SU-DHL-6 (cell line): Measurements from ENCODE around the gene ABCA3.
"Not testable (repeated sequence)": the region's sequence is repeated elsewhere in the genome, so short reads cannot be mapped to it uniquely, and the experiment has no call there.

Source experiments
- H2AFZ ChIP-seq: fragments of 200-600 bp; sonication (generic); 2 replicates; pipeline ENCODE4 v1.6.1; 2014; ENCODE audit warnings: low read depth, mild to moderate bottlenecking, moderate library complexity, mixed read lengths, antibody characterized with exemption, low read length; ENCODE audit not compliant: severe bottlenecking
- H3F3A ChIP-seq: fragments of 200-600 bp; shearing (Covaris generic); 2 replicates; pipeline ENCODE4 v1.6.0; 2016; ENCODE audit warnings: antibody characterized with exemption, mild to moderate bottlenecking; ENCODE audit not compliant: insufficient read depth
- H3K27ac ChIP-seq: fragments of 200-600 bp; sonication (generic); 2 replicates; pipeline ENCODE4 v1.5.1; 2016; ENCODE audit warnings: low read depth, mild to moderate bottlenecking, low read length, moderate library complexity, mixed read lengths
- H3K27me3 ChIP-seq: fragments of 200-600 bp; sonication (generic), shearing (Covaris generic); 2 replicates; pipeline ENCODE4 v1.6.0; 2014; ENCODE audit warnings: mild to moderate bottlenecking, low read length
- H3K36me3 ChIP-seq: fragments of 200-600 bp; sonication (generic); 2 replicates; pipeline ENCODE4 v1.6.1; 2014; ENCODE audit warnings: mild to moderate bottlenecking, low read length, mixed read lengths
- H3K4me2 ChIP-seq: fragments of 300-600, 200-600 bp; shearing (Covaris generic), sonication (generic); 2 replicates; pipeline ENCODE4 v1.6.0; 2014; ENCODE audit warnings: low read length, low read depth, mild to moderate bottlenecking; ENCODE audit not compliant: poor library complexity, severe bottlenecking
- H3K4me3 ChIP-seq: fragments of 200-600 bp; sonication (generic); 2 replicates; pipeline ENCODE4 v1.5.1; 2014; ENCODE audit warnings: antibody characterized with exemption, low read length, mild to moderate bottlenecking, mixed read lengths; ENCODE audit not compliant: insufficient read depth, poor library complexity, severe bottlenecking
- H3K79me2 ChIP-seq: fragments of 200-600 bp; sonication (generic); 2 replicates; pipeline ENCODE4 v1.6.1; 2014; ENCODE audit warnings: mild to moderate bottlenecking, low read length, moderate library complexity; ENCODE audit not compliant: insufficient read depth
- H3K9ac ChIP-seq: fragments of 200-600 bp; sonication (generic); 2 replicates; pipeline ENCODE4 v1.7.0; 2014; ENCODE audit warnings: mild to moderate bottlenecking, low read length
- H3K9me2 ChIP-seq: fragments of 200-600 bp; sonication (generic); replicated peaks from 2 replicates; pipeline ENCODE4 v1.6.1; 2014; ENCODE audit warnings: low read length; ENCODE audit not compliant: insufficient read depth
- H3K9me3 ChIP-seq: fragments of 200-600 bp; sonication (generic); 2 replicates; pipeline ENCODE4 v1.6.1; 2014; ENCODE audit warnings: low read length, mixed read lengths; ENCODE audit not compliant: insufficient read depth
- H4K20me1 ChIP-seq: fragments of 200-600 bp; sonication (generic); 2 replicates; pipeline ENCODE4 v1.6.1; 2014; ENCODE audit warnings: low read depth, mild to moderate bottlenecking, antibody characterized with exemption, low read length, moderate library complexity, mixed read lengths
- CTCF ChIP-seq: fragments of 200-600 bp; sonication (generic); IDR thresholded peaks from one replicate; pipeline ENCODE4 v1.5.1; 2017; ENCODE audit warnings: antibody characterized with exemption, mild to moderate bottlenecking, low read length, moderate library complexity; ENCODE audit not compliant: insufficient read depth, poor library complexity, severe bottlenecking
- EZH2phosphoT487 ChIP-seq: fragments of 200-600 bp; sonication (generic), shearing (Covaris generic); conservative IDR thresholded peaks from 2 replicates; pipeline ENCODE4 v1.6.1; 2018; ENCODE audit warnings: mild to moderate bottlenecking, antibody characterized with exemption, low read length, moderate library complexity, mixed read lengths

The ABCA3 gene

GRCh38 chr16:2263026-2263425, 77.5 kb downstream of the ABCA3 start:
- not testable (repeated sequence) for H3K27me3 ChIP-seq, H3F3A ChIP-seq, H3K27ac ChIP-seq, H2AFZ ChIP-seq, H3K9me3 ChIP-seq, H3K4me2 ChIP-seq, H3K4me3 ChIP-seq, H3K9me2 ChIP-seq, H3K9ac ChIP-seq
- Histone ChIP-seq H3K36me3 (peaks cover 51% of the 10 kb centered on the region), H4K20me1 (peaks cover 19% of the 10 kb centered on the region), H3K79me2 (peaks cover 77% of the 10 kb centered on the region)

GRCh38 chr16:2260250-2260649, 80.3 kb downstream of the ABCA3 start:
- Histone ChIP-seq H3K9me2 (no peaks in the 10 kb centered on the region), H3F3A (peaks cover 9% of the 10 kb centered on the region; the same call in 1 of the 2 replicates), H3K36me3 (peaks cover 66% of the 10 kb centered on the region), H4K20me1 (peaks cover 12% of the 10 kb centered on the region), H3K9me3 (no peaks in the 10 kb centered on the region), H3K4me3 (no peak overlapping the region), H3K79me2 (peaks cover 61% of the 10 kb centered on the region), H2AFZ (no peak overlapping the region), H3K9ac (no peak overlapping the region), H3K27ac (no peak overlapping the region), H3K4me2 (no peak overlapping the region), H3K27me3 (no peaks in the 10 kb centered on the region)
- TF ChIP-seq CTCF (no peak), EZH2phosphoT487 (no peak)

GRCh38 chr16:2258530-2258929, 82.0 kb downstream of the ABCA3 start:
- not testable (repeated sequence) for H2AFZ ChIP-seq, H3K4me2 ChIP-seq, H3K4me3 ChIP-seq, H3K9ac ChIP-seq, H3K27me3 ChIP-seq, H4K20me1 ChIP-seq, H3K9me3 ChIP-seq, H3K27ac ChIP-seq, H3K9me2 ChIP-seq
- H3F3A ChIP-seq: peaks cover 18% of the 10 kb centered on the region; the same call in 1 of the 2 replicates
- H3K36me3 ChIP-seq: peaks cover 58% of the 10 kb centered on the region
- peaks cover 44% of the 10 kb centered on the region for H3K79me2 ChIP-seq

- H3K79me2 ChIP-seq: peaks cover 36% of the 10 kb centered on the region
Observed at GRCh38 chr16:2257726-2258125, 82.8 kb downstream of the ABCA3 start.

More at GRCh38 chr16:2257726-2258125, 82.8 kb downstream of the ABCA3 start:
- H3K4me2 ChIP-seq: no peak overlapping the region
- no peak overlapping the region for H3K4me3 ChIP-seq
- H3K9me3 ChIP-seq: no peaks in the 10 kb centered on the region
- H4K20me1 ChIP-seq: 0 out of 2 replicates have a peak, but pooled peaks cover 4% of the 10 kb centered on the region
- H3K9me2 ChIP-seq: no peaks in the 10 kb centered on the region
- TF ChIP-seq CTCF (no peak), EZH2phosphoT487 (no peak)
- peaks cover 55% of the 10 kb centered on the region for H3K36me3 ChIP-seq
- H3K27me3 ChIP-seq: no peaks in the 10 kb centered on the region
- no peak overlapping the region for H3K9ac ChIP-seq
- no peak overlapping the region for H2AFZ ChIP-seq
- peaks cover 26% of the 10 kb centered on the region for H3F3A ChIP-seq
- H3K27ac ChIP-seq: no peak overlapping the region
